Activated naive CD8-positive, alpha-beta T cell (primary cell): Measurements from ENCODE around the gene EEF1A2.
A peak's percentile ranks its signal among the peaks of the same experiment; 100 is the strongest.

Source experiments
- H3K27ac Mint-ChIP-seq: one replicate; pipeline ENCODE4 v1.8.0; 2021; ENCODE audit warnings: mixed read lengths
- H3K27me3 Mint-ChIP-seq: one replicate; pipeline ENCODE4 v1.8.0; 2021; ENCODE audit warnings: mixed read lengths
- H3K36me3 Mint-ChIP-seq: one replicate; pipeline ENCODE4 v1.8.0; 2021; ENCODE audit warnings: mixed read lengths
- H3K4me1 Mint-ChIP-seq: one replicate; pipeline ENCODE4 v1.8.0; 2021; ENCODE audit warnings: low read depth, mixed read lengths
- H3K4me3 Mint-ChIP-seq: one replicate; pipeline ENCODE4 v1.8.0; 2021; ENCODE audit warnings: mild to moderate bottlenecking, mixed read lengths
- H3K9me3 Mint-ChIP-seq: one replicate; pipeline ENCODE4 v1.8.0; 2021; ENCODE audit warnings: low read depth, mixed read lengths

Gene EEF1A2

DNA sequence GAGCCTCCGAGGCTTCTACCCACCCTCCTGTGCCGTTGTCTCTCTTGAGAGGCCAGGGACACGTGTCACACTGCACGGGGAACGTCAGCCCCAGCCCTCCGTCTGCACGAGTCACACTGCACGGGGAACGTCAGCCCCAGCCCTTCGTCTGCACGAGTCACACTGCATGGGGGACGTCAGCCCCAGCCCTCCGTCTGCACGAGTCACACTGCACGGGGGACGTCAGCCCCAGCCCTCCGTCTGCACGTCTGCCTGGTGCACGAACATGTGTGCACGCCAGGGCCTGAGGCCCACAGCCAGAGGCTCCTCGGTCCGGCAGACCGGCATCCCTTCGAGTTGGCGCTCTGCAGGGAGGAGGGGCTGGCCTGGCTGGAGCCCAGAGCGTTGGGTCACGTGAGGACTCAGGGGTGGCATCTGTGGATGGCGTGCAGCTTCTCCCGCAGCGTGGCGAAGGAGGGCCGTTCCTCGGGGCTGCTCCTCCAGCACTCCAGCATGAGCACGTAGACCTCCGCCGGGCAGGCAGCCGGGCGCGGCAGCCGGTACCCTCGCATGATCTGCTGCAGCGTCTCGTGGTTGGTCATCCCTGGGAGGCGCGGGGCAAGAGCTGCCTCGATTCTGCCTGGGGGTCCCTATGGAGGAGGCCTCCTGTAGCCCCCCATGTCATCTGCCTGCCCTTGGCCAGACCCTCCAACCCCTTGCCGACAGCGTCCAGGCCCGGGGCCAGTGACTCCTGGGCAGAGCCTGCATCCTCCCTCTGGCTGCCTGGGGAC is 41.7 kb upstream of the EEF1A2 start:
- no peaks in the 10 kb centered on the region for H3K9me3 Mint-ChIP-seq
- no peaks in the 10 kb centered on the region for H3K27me3 Mint-ChIP-seq
- no peak overlapping the region for H3K4me3 Mint-ChIP-seq
- H3K36me3 Mint-ChIP-seq: no peaks in the 10 kb centered on the region
- H3K27ac Mint-ChIP-seq: no peak overlapping the region
- peaks cover 2% of the 10 kb centered on the region for H3K4me1 Mint-ChIP-seq

DNA sequence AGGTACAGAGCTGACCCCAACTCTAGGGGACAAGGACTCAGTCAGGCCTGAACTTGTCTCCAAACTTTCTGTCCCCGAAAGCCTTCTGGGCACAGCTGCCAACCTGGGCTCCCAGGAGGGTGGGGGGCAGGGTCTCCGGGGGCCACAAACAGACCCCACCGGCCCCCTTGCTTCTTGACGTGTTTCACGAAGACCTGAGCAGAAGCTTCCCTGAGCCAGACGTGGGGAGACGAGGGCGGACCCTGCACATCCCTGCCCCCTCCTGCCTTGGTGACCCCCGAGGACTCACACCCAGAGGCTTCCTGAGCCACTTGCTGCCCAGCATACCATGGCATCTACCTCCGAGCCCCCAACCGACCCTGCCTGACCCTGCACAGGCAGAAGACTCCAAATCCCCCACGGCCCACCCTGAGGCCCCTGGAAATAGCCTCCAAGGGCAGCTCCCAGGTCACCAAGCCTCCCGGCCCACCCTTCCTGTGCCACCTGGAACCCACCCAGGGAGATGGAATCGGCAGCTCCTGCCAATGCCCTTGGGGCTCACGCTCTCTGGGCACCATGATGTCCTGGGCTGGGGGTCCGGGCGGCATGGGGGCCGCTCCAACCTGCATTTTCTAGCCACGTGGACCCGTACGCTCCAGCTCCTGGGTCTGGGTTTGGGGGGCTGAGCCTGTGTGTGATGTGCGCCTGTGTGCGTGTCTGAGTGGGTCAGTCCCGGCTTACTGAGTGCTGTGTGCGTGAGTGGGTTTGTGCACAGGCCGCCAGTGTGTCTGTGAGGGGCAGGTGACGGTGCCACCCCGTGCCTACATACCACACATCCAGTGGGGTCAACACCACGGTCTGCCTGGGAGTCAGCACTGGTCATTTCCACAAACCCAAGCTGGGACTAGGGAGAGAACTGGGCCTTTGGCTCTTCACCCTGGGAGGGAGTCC is 40.8 kb upstream of the EEF1A2 start:
- H3K27me3 Mint-ChIP-seq: no peaks in the 10 kb centered on the region
- no peak overlapping the region for H3K4me3 Mint-ChIP-seq
- H3K9me3 Mint-ChIP-seq: no peaks in the 10 kb centered on the region
- H3K36me3 Mint-ChIP-seq: no peaks in the 10 kb centered on the region
- no peak overlapping the region for H3K27ac Mint-ChIP-seq
- H3K4me1 Mint-ChIP-seq: peaks cover 2% of the 10 kb centered on the region

DNA sequence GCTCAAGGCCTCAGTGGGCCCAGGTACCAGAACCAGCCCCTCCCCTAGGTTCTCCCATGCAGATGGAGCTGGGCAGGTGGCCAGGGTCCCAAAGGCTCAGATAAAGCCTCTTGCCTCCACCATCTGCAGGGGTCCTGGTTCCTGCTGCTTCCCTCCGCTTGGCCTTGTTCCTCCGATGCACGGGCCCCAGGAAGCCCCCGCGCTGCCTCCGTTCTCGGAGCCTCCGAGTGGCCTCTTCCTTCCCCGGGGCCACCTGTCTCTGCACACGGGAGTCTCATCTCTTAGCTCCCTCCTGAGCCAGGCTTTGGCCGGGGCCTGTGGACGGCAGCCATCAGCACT is 40.2 kb upstream of the EEF1A2 start:
- no peak overlapping the region for H3K27ac Mint-ChIP-seq

DNA sequence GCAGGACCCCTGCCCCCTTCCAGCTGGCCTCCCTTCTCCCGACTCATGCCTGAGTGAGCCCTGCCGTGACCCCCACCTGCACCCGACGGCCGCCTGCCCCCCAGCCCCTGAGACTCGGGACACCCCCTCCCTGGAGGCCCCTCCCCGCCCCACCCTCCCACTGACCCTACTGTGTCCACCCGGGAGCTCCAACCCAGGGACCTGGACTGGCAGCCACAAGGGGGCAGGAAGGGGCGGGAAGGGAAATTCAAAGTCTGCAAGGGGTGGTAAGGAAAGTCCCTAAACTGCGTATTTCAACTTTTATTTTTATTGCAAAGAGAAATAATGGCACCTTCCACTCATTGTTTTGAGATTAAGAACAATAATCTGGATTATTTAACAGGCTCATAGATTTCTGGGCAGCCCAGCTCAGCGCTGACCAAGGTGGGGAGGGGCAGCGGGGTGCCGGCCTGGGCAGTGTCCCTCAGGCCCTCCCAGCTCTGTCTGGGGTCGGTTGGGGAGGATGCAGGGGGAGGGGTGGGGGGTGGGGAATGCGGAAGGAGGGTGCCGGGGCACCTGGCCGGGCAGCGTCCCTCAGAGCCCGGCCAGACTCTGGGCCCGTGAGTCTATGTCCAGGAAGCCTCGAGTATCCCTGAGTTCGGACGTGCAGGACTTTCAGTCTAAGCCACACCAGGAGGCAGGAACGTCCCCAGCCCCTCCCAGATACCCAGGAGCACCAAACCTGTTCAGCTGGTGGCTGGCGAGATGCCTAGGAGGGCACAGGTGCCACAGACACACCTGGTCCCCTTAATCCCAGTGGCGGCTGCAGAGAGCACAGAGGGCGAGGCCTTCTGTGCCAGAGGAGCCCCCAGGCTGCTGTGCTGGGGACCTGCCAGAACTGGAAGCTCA is 39.6 kb upstream of the EEF1A2 start:
- peaks cover 2% of the 10 kb centered on the region for H3K4me1 Mint-ChIP-seq
- H3K4me3 Mint-ChIP-seq: no peak overlapping the region
- H3K9me3 Mint-ChIP-seq: no peaks in the 10 kb centered on the region

More for the DNA sequence above, 40.2 kb upstream of the EEF1A2 start:
- Mint-ChIP-seq H3K36me3 (no peaks in the 10 kb centered on the region), H3K4me1 (peaks cover 2% of the 10 kb centered on the region), H3K9me3 (no peaks in the 10 kb centered on the region), H3K27me3 (no peaks in the 10 kb centered on the region), H3K4me3 (no peak overlapping the region)

DNA sequence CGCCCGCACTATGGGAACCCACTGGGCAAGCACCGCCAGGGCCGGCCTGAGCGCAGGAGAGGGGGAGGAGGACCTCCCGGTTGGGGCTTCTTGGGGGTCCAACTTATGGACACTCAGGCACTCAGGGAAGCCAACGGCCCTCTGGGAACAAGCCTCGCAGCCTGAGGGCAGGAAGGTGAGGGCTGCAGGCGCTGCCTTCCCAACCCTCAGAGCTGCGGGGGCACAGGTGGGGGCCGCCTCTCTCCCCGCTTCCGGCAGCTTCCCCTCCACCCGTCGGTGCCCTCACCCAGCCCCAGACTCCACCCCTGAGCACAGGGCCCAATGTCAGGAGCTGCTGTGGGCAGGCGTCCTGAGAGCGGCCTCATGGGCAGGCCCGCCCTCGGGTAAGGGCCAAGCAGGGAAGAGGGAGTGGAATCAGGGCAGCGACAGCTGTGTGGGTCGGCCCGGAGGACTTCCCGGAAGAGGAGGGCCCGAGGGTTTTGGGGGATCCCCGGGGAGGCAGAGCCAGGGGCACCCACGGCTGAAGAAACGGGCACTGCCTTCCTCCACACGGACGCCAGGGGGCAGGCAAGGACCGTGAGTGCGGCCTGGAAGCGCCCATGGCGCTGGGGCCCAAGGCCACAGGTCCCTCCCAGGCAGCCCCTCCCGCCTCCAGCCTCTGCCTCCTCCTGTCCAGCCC is 38.8 kb upstream of the EEF1A2 start:
- no peak overlapping the region for H3K27ac Mint-ChIP-seq
- peaks cover 2% of the 10 kb centered on the region for H3K4me1 Mint-ChIP-seq
- no peaks in the 10 kb centered on the region for H3K9me3 Mint-ChIP-seq
- H3K27me3 Mint-ChIP-seq: no peaks in the 10 kb centered on the region
- no peaks in the 10 kb centered on the region for H3K36me3 Mint-ChIP-seq
- peak overlapping the region; percentile 71 for H3K4me3 Mint-ChIP-seq

More for the DNA sequence above, 39.6 kb upstream of the EEF1A2 start:
- H3K27me3 Mint-ChIP-seq: no peaks in the 10 kb centered on the region
- H3K27ac Mint-ChIP-seq: no peak overlapping the region
- H3K36me3 Mint-ChIP-seq: no peaks in the 10 kb centered on the region

DNA sequence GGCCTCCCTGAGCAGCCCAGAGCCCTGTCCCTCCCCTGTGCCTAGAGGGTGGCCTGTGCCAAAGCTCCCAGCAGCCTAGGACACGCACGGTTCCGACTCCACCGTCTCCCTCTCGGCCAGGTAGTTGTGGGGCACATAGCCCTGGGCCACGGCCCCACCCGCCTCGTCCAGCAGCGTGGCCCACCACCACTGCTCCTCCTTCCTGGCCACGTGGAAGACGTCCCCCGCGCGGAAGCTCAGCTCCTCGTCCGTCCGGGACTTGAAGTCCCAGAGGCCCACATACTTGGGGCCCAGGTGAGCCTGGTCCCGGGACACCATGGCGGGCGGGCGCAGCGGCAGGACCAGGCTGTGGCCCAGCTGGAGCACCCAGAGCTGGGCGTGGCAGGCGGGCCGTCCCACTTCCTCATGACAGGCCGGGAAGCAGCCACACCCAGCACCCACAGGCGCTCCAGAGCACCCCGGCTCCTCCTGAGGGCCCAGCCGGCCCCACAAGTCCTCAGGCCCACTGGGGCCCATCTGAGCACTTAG is 38.2 kb upstream of the EEF1A2 start, which contains the start of gene PTK6:
PTK6 (minus strand) TSS at position 380 of the 528 bp plus-strand sequence; CDS start at position 318, 62 bp downstream.
- Mint-ChIP-seq H3K4me1 (peaks cover 2% of the 10 kb centered on the region), H3K27me3 (no peaks in the 10 kb centered on the region), H3K36me3 (no peaks in the 10 kb centered on the region), H3K9me3 (no peaks in the 10 kb centered on the region), H3K27ac (no peak within 1 kb of the TSS), H3K4me3 (peak within 1 kb of the TSS; percentile 71)

DNA sequence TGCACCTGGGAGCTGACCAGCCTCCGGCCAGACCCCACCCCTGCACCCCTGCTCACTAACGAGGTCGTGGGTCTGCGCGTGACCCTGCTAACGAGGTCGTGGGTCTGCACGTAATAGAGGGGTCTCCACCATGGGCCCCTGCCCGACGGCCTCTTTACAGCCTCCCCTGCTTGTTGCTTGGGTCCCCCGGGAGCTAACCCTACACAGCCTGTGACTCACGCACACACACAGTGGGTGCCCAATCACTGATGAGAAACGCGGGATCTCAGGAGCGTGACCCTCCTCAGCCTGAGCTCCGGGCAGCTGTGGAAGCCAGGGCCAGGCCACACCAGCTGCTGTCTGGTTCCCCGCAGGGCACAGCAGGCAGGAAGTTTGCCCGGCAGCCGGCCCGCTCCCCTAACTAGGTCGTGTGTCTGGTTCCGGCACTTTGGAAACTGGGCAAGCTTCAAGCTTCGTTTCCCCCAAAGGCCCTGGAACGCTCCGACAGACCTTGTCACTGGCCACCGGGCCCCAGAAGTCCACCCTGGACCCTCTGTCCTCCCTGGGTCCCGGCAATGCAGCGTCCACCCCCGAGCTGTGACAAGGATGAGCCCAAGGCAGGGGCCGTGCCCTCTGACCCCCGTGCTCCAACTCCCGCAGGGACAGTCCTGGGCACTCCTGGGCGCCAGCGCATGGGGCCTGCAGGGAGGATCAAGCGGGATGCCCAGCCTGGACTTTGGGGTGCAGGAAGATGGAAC is 37.5 kb upstream of the EEF1A2 start:
- no peak overlapping the region for H3K27ac Mint-ChIP-seq
- H3K9me3 Mint-ChIP-seq: no peaks in the 10 kb centered on the region
- no peak overlapping the region for H3K4me3 Mint-ChIP-seq
- no peaks in the 10 kb centered on the region for H3K27me3 Mint-ChIP-seq
- no peaks in the 10 kb centered on the region for H3K36me3 Mint-ChIP-seq
- H3K4me1 Mint-ChIP-seq: peaks cover 2% of the 10 kb centered on the region

DNA sequence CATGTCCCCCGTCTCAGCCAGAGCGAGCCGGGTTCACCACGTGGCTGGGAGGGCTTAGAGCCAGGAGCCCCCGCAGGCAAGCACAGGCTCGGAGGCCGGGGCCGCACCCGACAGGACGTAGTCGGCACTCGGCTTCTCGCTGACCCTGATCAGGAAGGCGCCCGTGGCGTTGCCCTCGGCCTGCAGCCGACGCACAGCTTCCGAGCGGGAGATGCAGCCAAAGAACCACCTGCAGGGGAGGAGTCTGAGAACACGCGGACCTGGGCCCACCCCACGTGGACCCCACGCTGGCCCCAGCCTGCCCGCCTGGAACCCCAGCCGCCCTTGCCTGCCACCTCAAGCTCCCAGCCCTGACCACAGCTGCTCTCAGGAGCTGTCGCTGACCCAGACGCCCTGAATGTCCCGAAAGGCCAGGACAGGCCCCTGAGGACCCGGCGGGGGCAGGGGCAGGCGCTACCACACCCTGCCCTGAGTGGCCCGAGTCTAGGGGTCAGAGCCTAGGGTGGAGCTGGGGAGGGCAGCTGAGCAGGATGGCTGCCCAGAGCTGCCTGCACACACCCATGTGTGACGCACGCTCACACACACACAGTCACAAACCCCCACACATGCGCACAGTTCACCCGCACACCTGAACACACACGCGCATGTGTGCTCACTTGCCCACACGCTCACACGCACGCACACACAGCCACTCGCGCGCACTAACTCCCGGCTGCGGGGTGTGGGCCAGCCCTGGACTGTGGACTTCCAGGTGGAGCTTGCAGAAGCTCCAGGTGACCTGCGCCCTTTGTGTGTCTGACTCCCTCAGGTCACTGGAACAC is 36.2 kb upstream of the EEF1A2 start:
- H3K36me3 Mint-ChIP-seq: no peaks in the 10 kb centered on the region
- H3K27me3 Mint-ChIP-seq: no peaks in the 10 kb centered on the region
- H3K4me3 Mint-ChIP-seq: no peak overlapping the region
- peaks cover 2% of the 10 kb centered on the region for H3K4me1 Mint-ChIP-seq
- no peak overlapping the region for H3K27ac Mint-ChIP-seq
- H3K9me3 Mint-ChIP-seq: no peaks in the 10 kb centered on the region

DNA sequence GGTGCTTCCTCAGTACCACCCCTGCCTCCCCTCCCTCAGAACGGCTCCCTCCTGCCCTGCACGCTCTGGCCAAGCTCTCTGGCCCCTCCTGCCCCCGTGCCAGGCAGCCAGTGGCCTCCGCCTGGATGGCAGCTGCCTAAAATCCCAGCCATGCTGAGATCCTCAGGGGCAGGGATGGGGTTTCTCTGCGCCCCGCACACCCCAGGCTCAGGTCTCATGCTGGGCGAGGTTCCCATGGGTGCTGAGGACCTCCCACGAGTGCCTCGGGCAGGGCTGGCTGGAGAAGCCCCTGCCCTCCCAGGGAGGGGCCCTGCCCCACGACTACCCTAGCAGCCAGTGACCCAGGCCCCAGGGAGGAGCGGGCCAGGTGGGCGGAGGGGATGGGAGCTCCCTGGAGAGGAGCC is 35.5 kb upstream of the EEF1A2 start:
- no peak overlapping the region for H3K4me3 Mint-ChIP-seq
- H3K4me1 Mint-ChIP-seq: peaks cover 2% of the 10 kb centered on the region
- H3K9me3 Mint-ChIP-seq: no peaks in the 10 kb centered on the region
- H3K27ac Mint-ChIP-seq: no peak overlapping the region
- no peaks in the 10 kb centered on the region for H3K27me3 Mint-ChIP-seq
- no peaks in the 10 kb centered on the region for H3K36me3 Mint-ChIP-seq

DNA sequence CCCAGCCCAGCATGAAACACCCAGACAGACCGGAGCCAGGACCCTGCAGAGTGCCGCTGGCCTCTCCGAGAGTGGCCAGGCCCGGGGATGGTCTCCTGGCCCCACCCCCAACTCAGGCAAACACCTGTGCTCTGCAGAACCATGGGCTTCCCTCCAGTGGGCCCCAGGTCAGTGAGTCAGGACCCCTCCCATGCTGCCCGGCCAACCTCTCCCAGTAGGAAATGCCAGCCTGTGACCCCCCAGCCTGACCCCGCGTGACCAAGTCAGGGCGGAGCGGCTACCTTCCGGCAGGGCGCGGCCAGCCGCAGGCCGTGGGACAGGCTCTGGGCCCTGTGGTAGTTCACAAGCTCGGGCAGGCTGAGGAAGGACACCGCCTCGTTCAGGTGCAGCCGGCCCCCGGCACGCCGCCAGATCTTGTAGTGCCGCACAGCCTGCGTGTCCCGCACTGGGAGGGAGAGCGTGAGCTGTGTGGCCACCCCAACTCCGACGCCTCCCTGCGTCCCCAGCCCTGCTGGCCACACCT is 35.0 kb upstream of the EEF1A2 start:
- no peak overlapping the region for H3K27ac Mint-ChIP-seq
- H3K9me3 Mint-ChIP-seq: no peaks in the 10 kb centered on the region
- H3K27me3 Mint-ChIP-seq: no peaks in the 10 kb centered on the region
- no peak overlapping the region for H3K4me3 Mint-ChIP-seq
- H3K4me1 Mint-ChIP-seq: peaks cover 2% of the 10 kb centered on the region
- H3K36me3 Mint-ChIP-seq: no peaks in the 10 kb centered on the region

DNA sequence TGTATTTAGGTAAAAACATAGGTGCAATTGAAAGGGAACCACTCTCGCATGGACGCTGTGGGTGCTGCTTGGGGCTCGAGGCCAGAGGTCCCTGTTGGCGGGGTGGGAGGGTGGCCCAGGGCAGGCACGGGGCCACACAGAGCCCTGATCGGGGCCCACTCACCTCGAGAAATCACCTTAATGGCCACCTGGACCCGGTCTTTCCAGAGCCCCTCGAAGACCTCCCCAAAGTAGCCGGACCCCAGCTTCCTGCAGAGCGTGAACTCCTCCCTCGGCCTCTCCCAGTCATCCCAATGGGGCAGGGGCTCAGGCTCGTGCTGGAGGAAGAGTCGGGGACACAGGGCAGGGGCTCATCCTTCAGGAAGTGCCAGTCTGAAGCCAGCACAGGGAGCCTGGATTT is 34.5 kb upstream of the EEF1A2 start:
- H3K36me3 Mint-ChIP-seq: no peaks in the 10 kb centered on the region
- H3K4me3 Mint-ChIP-seq: no peak overlapping the region
- peaks cover 2% of the 10 kb centered on the region for H3K4me1 Mint-ChIP-seq
- H3K27ac Mint-ChIP-seq: no peak overlapping the region
- no peaks in the 10 kb centered on the region for H3K9me3 Mint-ChIP-seq
- no peaks in the 10 kb centered on the region for H3K27me3 Mint-ChIP-seq

DNA sequence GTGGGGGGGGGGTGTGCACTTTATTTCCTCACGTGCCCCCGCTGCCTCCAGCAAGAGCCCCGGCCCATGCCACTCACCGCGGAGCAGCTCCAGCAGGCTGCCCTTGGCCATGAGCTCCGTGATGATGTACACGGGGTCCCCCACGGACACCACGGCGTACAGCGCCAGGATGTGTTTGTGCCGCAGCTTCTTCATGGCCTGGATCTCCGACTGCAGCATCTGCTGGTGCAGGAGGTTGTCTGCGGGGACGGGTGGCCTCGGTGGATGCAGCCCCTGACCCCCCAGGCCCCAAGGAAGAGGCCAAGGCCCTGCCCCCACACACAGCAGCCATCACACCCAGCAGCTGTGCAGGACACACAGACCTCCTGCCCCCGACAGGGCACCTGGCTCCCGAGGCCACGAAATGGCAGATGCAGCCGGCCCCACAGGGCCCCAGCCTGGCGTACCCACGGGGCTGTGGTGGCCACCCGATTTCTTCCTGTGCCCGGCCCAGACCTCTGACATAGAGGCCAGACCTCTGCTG is 33.6 kb upstream of the EEF1A2 start:
- H3K9me3 Mint-ChIP-seq: no peaks in the 10 kb centered on the region
- no peaks in the 10 kb centered on the region for H3K27me3 Mint-ChIP-seq
- H3K27ac Mint-ChIP-seq: no peak overlapping the region
- H3K36me3 Mint-ChIP-seq: no peaks in the 10 kb centered on the region
- no peak overlapping the region for H3K4me3 Mint-ChIP-seq
- peaks cover 3% of the 10 kb centered on the region for H3K4me1 Mint-ChIP-seq
